ENCODE data around the gene BUB1B. TPM values are rescaled to one million over a fixed set of nuclear protein-coding genes. Genes with fewer than 3 reads are reported as not detected.
"Not testable (repeated sequence)": the region's sequence is repeated elsewhere in the genome, so short reads cannot be mapped to it uniquely, and the experiment has no call there.

The BUB1B gene
- total RNA-seq, 1 experiment from 2014 or later: 86.8 TPM

- DNase-seq (ENCODE audit: low spot score); in situ Hi-C loops (cut with HindIII; ENCODE audit: low sequenced_read_pairs): not testable (repeated sequence)
Measured at GRCh38 chr15:40135846-40136450, 24.9 kb upstream of the BUB1B start.

- in situ Hi-C loops (cut with HindIII; ENCODE audit: low sequenced_read_pairs): no loop called here
- DNase-seq (ENCODE audit: low spot score): no peak
Measured at GRCh38 chr15:40136470-40137302, 24.2 kb upstream of the BUB1B start.

- in situ Hi-C loops (cut with HindIII; ENCODE audit: low sequenced_read_pairs): no loop called here
- no peak for DNase-seq (ENCODE audit: low spot score)
Measured at GRCh38 chr15:40137303-40138200, 23.3 kb upstream of the BUB1B start.

GRCh38 chr15:40138201-40138570 is 22.7 kb upstream of the BUB1B start:
- DNase-seq (ENCODE audit: low spot score); in situ Hi-C loops (cut with HindIII; ENCODE audit: low sequenced_read_pairs): not testable (repeated sequence)

- in situ Hi-C loops (cut with HindIII; ENCODE audit: low sequenced_read_pairs): no loop called here
- no peak for DNase-seq (ENCODE audit: low spot score)
Measured at GRCh38 chr15:40142428-40142827, 18.4 kb upstream of the BUB1B start.

- in situ Hi-C loops (cut with HindIII; ENCODE audit: low sequenced_read_pairs): no loop called here
- no peak for DNase-seq (ENCODE audit: low spot score)
Measured at GRCh38 chr15:40146037-40146436, 14.8 kb upstream of the BUB1B start.

- no peak for DNase-seq (ENCODE audit: low spot score)
- in situ Hi-C loops (cut with HindIII; ENCODE audit: low sequenced_read_pairs): no loop called here
Measured at GRCh38 chr15:40149339-40149738, 11.5 kb upstream of the BUB1B start.

- in situ Hi-C loops (cut with HindIII; ENCODE audit: low sequenced_read_pairs): no loop called here
Measured at GRCh38 chr15:40150163-40150925, 10.5 kb upstream of the BUB1B start.

GRCh38 chr15:40151499-40151898 is 9.4 kb upstream of the BUB1B start:
- in situ Hi-C loops (cut with HindIII; ENCODE audit: low sequenced_read_pairs): no loop called here
- no peak for DNase-seq (ENCODE audit: low spot score)

More at GRCh38 chr15:40150163-40150925, 10.5 kb upstream of the BUB1B start:
- DNase-seq (ENCODE audit: low spot score): no peak

GRCh38 chr15:40151991-40152390 is 8.9 kb upstream of the BUB1B start:
- in situ Hi-C loops (cut with HindIII; ENCODE audit: low sequenced_read_pairs): no loop called here
- no peak for DNase-seq (ENCODE audit: low spot score)

GRCh38 chr15:40154821-40155220 is 6.0 kb upstream of the BUB1B start:
- DNase-seq (ENCODE audit: low spot score): not testable (repeated sequence)

GRCh38 chr15:40155270-40155910 is 5.5 kb upstream of the BUB1B start:
- DNase-seq (ENCODE audit: low spot score): no peak
- in situ Hi-C loops (cut with HindIII; ENCODE audit: low sequenced_read_pairs): no loop called here

More at GRCh38 chr15:40154821-40155220, 6.0 kb upstream of the BUB1B start:
- in situ Hi-C loops (cut with HindIII; ENCODE audit: low sequenced_read_pairs): not testable (repeated sequence)

GRCh38 chr15:40157778-40158447 is 3.0 kb upstream of the BUB1B start:
- no peak for DNase-seq (ENCODE audit: low spot score)
- in situ Hi-C loops (cut with HindIII; ENCODE audit: low sequenced_read_pairs): no loop called here

- DNase-seq (ENCODE audit: low spot score): no peak
- in situ Hi-C loops (cut with HindIII; ENCODE audit: low sequenced_read_pairs): no loop called here
Measured at GRCh38 chr15:40160021-40160420, 848 bp upstream of the BUB1B start.

- no peak for DNase-seq (ENCODE audit: low spot score)
- in situ Hi-C loops (cut with HindIII; ENCODE audit: low sequenced_read_pairs): no loop called here
Measured at GRCh38 chr15:40161693-40162391, 973 bp downstream of the BUB1B start.

- in situ Hi-C loops (cut with HindIII; ENCODE audit: low sequenced_read_pairs): no loop called here
- DNase-seq (ENCODE audit: low spot score): no peak
Measured at GRCh38 chr15:40162552-40162951, 1.7 kb downstream of the BUB1B start.

GRCh38 chr15:40163657-40164416 is 3.0 kb downstream of the BUB1B start:
- DNase-seq (ENCODE audit: low spot score): no peak
- in situ Hi-C loops (cut with HindIII; ENCODE audit: low sequenced_read_pairs): no loop called here
